OCI-LY1 (cell line): ENCODE results near the gene FNDC11.

Experiments
- H2AFZ ChIP-seq: fragments of 200-600 bp; sonication (generic), shearing (Covaris generic); 2 replicates; pipeline ENCODE4 v1.6.0; 2014; ENCODE audit warnings: antibody characterized with exemption, mild to moderate bottlenecking, low read length
- H3F3A ChIP-seq: fragments of 200-600 bp; sonication (generic), shearing (Covaris generic); 2 replicates; pipeline ENCODE4 v1.6.0; 2014; ENCODE audit warnings: mild to moderate bottlenecking, antibody characterized with exemption, low read length, moderate library complexity; ENCODE audit not compliant: insufficient read depth
- H3K27ac ChIP-seq: fragments of 200-600 bp; sonication (generic); 2 replicates; pipeline ENCODE4 v1.5.1; 2014; ENCODE audit warnings: low read length, mixed run types, mild to moderate bottlenecking, low read depth; ENCODE audit not compliant: poor library complexity, severe bottlenecking
- H3K27me3 ChIP-seq: fragments of 200-600 bp; sonication (generic); 2 replicates; pipeline ENCODE4 v1.6.0; 2014; ENCODE audit warnings: antibody characterized with exemption, mild to moderate bottlenecking, low read length, moderate library complexity; ENCODE audit not compliant: insufficient read depth
- H3K36me3 ChIP-seq: fragments of 200-600 bp; sonication (generic); 2 replicates; pipeline ENCODE4 v1.6.1; 2014; ENCODE audit warnings: mild to moderate bottlenecking, antibody characterized with exemption, low read length, moderate library complexity, mixed read lengths; ENCODE audit not compliant: insufficient read depth
- H3K4me1 ChIP-seq: fragments of 200-600 bp; sonication (generic); 2 replicates; pipeline ENCODE4 v1.5.1; 2014; ENCODE audit warnings: mild to moderate bottlenecking, low read length, moderate library complexity; ENCODE audit not compliant: insufficient read depth, severe bottlenecking
- H3K4me2 ChIP-seq: fragments of 200-600 bp; sonication (generic), shearing (Covaris generic); 2 replicates; pipeline ENCODE4 v1.6.1; 2014; ENCODE audit warnings: low read length
- H3K4me3 ChIP-seq: fragments of 200-600 bp; sonication (generic); 2 replicates; pipeline ENCODE4 v1.5.1; 2014; ENCODE audit warnings: low read length, low read depth, mild to moderate bottlenecking, mixed read lengths; ENCODE audit not compliant: poor library complexity, severe bottlenecking
- H3K79me2 ChIP-seq: fragments of 200-600 bp; shearing (Covaris generic); 2 replicates; pipeline ENCODE4 v1.6.1; 2016; ENCODE audit warnings: mixed run types, low read length, mixed read lengths; ENCODE audit not compliant: insufficient read depth
- H3K9ac ChIP-seq: fragments of 200-600 bp; sonication (generic), shearing (Covaris generic); 2 replicates; pipeline ENCODE4 v1.6.1; 2014; ENCODE audit warnings: mild to moderate bottlenecking, low read length, mixed read lengths
- H3K9me2 ChIP-seq: fragments of 200-600 bp; sonication (generic), shearing (Covaris generic); 2 replicates; pipeline ENCODE4 v1.6.1; 2014; ENCODE audit warnings: low read depth, mild to moderate bottlenecking, low read length, mixed read lengths
- H3K9me3 ChIP-seq: fragments of 200-600 bp; shearing (Covaris generic); 2 replicates; pipeline ENCODE4 v1.6.1; 2014; ENCODE audit warnings: low read length, mixed read lengths
- H4K20me1 ChIP-seq: fragments of 200-600 bp; sonication (generic), shearing (Covaris generic); 2 replicates; pipeline ENCODE4 v1.6.0; 2016; ENCODE audit warnings: mild to moderate bottlenecking, low read length; ENCODE audit not compliant: insufficient read depth
- CTCF ChIP-seq: fragments of 200-600 bp; sonication (generic), shearing (Covaris generic); IDR thresholded peaks from 2 replicates; pipeline ENCODE4 v1.5.1; 2017; ENCODE audit warnings: mild to moderate bottlenecking, antibody characterized with exemption, low read length, moderate library complexity, mixed read lengths
- EZH2 ChIP-seq: fragments of 200-600 bp; sonication (generic), shearing (Covaris generic); IDR thresholded peaks from 2 replicates; pipeline ENCODE4 v1.8.0; 2017; ENCODE audit warnings: borderline replicate concordance, mixed run types, mild to moderate bottlenecking, antibody characterized with exemption, low read length, moderate library complexity, mixed read lengths

The FNDC11 gene

GRCh38 chr20:63518351-63518861 is 35.6 kb upstream of the FNDC11 start:
- peaks cover 14% of the 10 kb centered on the region for H3K4me1 ChIP-seq
- H3F3A ChIP-seq = no peaks in the 10 kb centered on the region
- H3K4me2 ChIP-seq = no peak overlapping the region
- no peak overlapping the region for H2AFZ ChIP-seq
- H3K9ac ChIP-seq = no peak overlapping the region
- TF ChIP-seq EZH2 (no peak), CTCF (peak; percentile 14; the same call in 1 of the 2 replicates)
- H3K27me3 ChIP-seq = peaks cover 3% of the 10 kb centered on the region; the same call in 1 of the 2 replicates
- H3K27ac ChIP-seq = no peak overlapping the region
- H4K20me1 ChIP-seq = no peaks in the 10 kb centered on the region
- H3K79me2 ChIP-seq = no peaks in the 10 kb centered on the region
- peaks cover 8% of the 10 kb centered on the region; the same call in 1 of the 2 replicates for H3K9me3 ChIP-seq
- no peaks in the 10 kb centered on the region for H3K9me2 ChIP-seq
- H3K36me3 ChIP-seq = peaks cover 21% of the 10 kb centered on the region
- no peak overlapping the region for H3K4me3 ChIP-seq

GRCh38 chr20:63518946-63519667 is 34.9 kb upstream of the FNDC11 start:
- H3K4me2 ChIP-seq = peak overlapping the region; percentile 75; the same call in 1 of the 2 replicates
- H3K9me2 ChIP-seq = no peaks in the 10 kb centered on the region
- H3K79me2 ChIP-seq = no peaks in the 10 kb centered on the region
- H4K20me1 ChIP-seq = no peaks in the 10 kb centered on the region
- H3K4me1 ChIP-seq = peaks cover 14% of the 10 kb centered on the region
- H2AFZ ChIP-seq = no peak overlapping the region
- peak overlapping the region; percentile 78 for H3K4me3 ChIP-seq
- H3K27me3 ChIP-seq = peaks cover 2% of the 10 kb centered on the region; the same call in 1 of the 2 replicates
- no peak overlapping the region; the same call in 1 of the 2 replicates for H3K9ac ChIP-seq
- H3K9me3 ChIP-seq = 0 out of 2 replicates have a peak, but pooled peaks cover 6% of the 10 kb centered on the region
- H3K27ac ChIP-seq = no peak overlapping the region
- H3K36me3 ChIP-seq = peaks cover 27% of the 10 kb centered on the region
- no peaks in the 10 kb centered on the region for H3F3A ChIP-seq
- TF ChIP-seq CTCF (no peak), EZH2 (no peak)

GRCh38 chr20:63519668-63520503 is 34.1 kb upstream of the FNDC11 start:
- peak; percentile 12; the same call in 1 of the 2 replicates for TF ChIP-seq CTCF
- TF ChIP-seq EZH2 = no peak
- Histone ChIP-seq H3K27me3 (no peaks in the 10 kb centered on the region), H3K36me3 (peaks cover 27% of the 10 kb centered on the region), H3K4me3 (peak overlapping the region; percentile 78), H3K9ac (peak overlapping the region; percentile 80), H3K4me1 (peaks cover 14% of the 10 kb centered on the region), H3K9me2 (no peaks in the 10 kb centered on the region), H2AFZ (no peak overlapping the region), H3K4me2 (peak overlapping the region; percentile 75), H3K27ac (no peak overlapping the region), H3F3A (no peaks in the 10 kb centered on the region), H4K20me1 (no peaks in the 10 kb centered on the region), H3K79me2 (no peaks in the 10 kb centered on the region), H3K9me3 (0 out of 2 replicates have a peak, but pooled peaks cover 6% of the 10 kb centered on the region)
